K562 (cell line): Measurements from ENCODE around the gene ZNF622. TPM values are rescaled to one million over a fixed set of nuclear protein-coding genes. Genes with fewer than 3 reads are reported as not detected.

Source experiments
- FOS ChIP-seq: IDR thresholded peaks from 3 replicates; pipeline ENCODE4 v1.6.1; 2011; ENCODE audit not compliant: insufficient read length; ENCODE audit errors: extremely low read depth
- NR2C2 ChIP-seq, 2 experiments: fragments of 200-800 bp in 1 of 2; sonication (Bioruptor generic) in 1 of 2; sonication (generic) in 1 of 2; formaldehyde crosslinking in 1 of 2; IDR thresholded peaks; 2 replicates each; pipeline versions ENCODE4 v1.6.1 to v1.8.0; 2016 to 2022; ENCODE audit warnings: mild to moderate bottlenecking in 1 of 2, missing compliant biosample characterization in 1 of 2, missing genetic modification characterization in 1 of 2, missing genetic modification reagents in 1 of 2
- POLR2AphosphoS2 ChIP-seq: IDR thresholded peaks from 2 replicates; pipeline ENCODE4 v1.6.1; 2012; ENCODE audit warnings: low read length, improper control_type of control experiment
- RFX5 ChIP-seq: IDR thresholded peaks from 2 replicates; pipeline ENCODE4 v1.6.1; 2011; ENCODE audit warnings: low read depth, mild to moderate bottlenecking, improper control_type of control experiment, low read length
- TEAD1 ChIP-seq, 2 experiments: fragments of 450-650 bp in 1 of 2; sonication (generic) in 1 of 2; formaldehyde crosslinking; IDR thresholded peaks; 2 replicates each; pipeline versions ENCODE4 v1.4.0 to v1.8.0; 2020 to 2022; ENCODE audit warnings: mild to moderate bottlenecking in 2 of 2, missing genetic modification reagents in 1 of 2
- ZNF77 ChIP-seq: fragments of 250-450 bp; sonication (Bioruptor Pico); IDR thresholded peaks from 2 replicates; pipeline ENCODE4 v1.5.0; 2020
- polyA plus RNA-seq, 8 experiments: library from polyadenylated mRNA; depleted of rRNA in 4 of 8; stranded (reverse) in 5 of 8; unstranded in 3 of 8; fragments of >200 nt; fragmentation: Nextera tagmentation in 2 of 8; fragmentation: Illumina TruSeq in 1 of 8; extraction: Ambion mirVana in 2 of 8; extraction: Trizol in 1 of 8; gene quantifications; 2 replicates each; pipeline versions ENCODE4 v1.2.1 to v1.2.3, GENCODE V29; 2011 to 2014; ENCODE audit warnings: inconsistent platforms in 1 of 8, missing spikeins in 1 of 8
- total RNA-seq, 7 experiments: library from RNA; depleted of rRNA in 6 of 7; stranded (reverse); fragments of >200 nt in 6 of 7; fragmentation: Illumina TruSeq in 2 of 7; extraction: Trizol in 2 of 7; gene quantifications; 2 replicates each; pipeline versions ENCODE4 v1.2.1 to v1.2.3, GENCODE V29; 2011 to 2021; ENCODE audit warnings: low replicate concordance in 1 of 7
- TF ChIP-seq, protein P1 (sequence below), 2 experiments: fragments of 450-650 bp in 1 of 2; sonication (generic) in 1 of 2; formaldehyde crosslinking in 1 of 2; IDR thresholded peaks in 1 of 2; conservative IDR thresholded peaks in 1 of 2; 2 replicates each; pipeline versions ENCODE4 v1.6.1 to v1.8.1; 2016 to 2023; ENCODE audit warnings: mild to moderate bottlenecking in 2 of 2, moderate library complexity in 2 of 2, inconsistent platforms in 1 of 2, missing genetic modification reagents in 1 of 2
- TF ChIP-seq, protein P2 (sequence below), 2 experiments: fragments of 450-650 bp in 1 of 2; IDR thresholded peaks; 2 replicates each; pipeline ENCODE4 v1.6.1; 2011 to 2017; ENCODE audit warnings: low read depth in 2 of 2, antibody characterized with exemption in 1 of 2, borderline replicate concordance in 1 of 2, low read length in 1 of 2, mild to moderate bottlenecking in 1 of 2, mixed read lengths in 1 of 2; ENCODE audit not compliant: control insufficient read depth in 1 of 2

ZNF622 gene
- total and polyA plus RNA-seq, 9 of the 15 experiments (the other 6 are each of a cell fraction or from before 2014, with no cell fraction given): 9.6 to 51.5 (median 32.3) TPM

GRCh38 chr5:16464664-16465543, 696 bp downstream of the ZNF622 start (continued):
- TF ChIP-seq, protein P1, sequence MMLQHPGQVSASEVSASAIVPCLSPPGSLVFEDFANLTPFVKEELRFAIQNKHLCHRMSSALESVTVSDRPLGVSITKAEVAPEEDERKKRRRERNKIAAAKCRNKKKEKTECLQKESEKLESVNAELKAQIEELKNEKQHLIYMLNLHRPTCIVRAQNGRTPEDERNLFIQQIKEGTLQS (IDR thresholded peaks at IDR 0.05): no peak
- TF ChIP-seq, protein P1 (CRISPR knock-in tag; conservative IDR thresholded peaks at IDR 0.05): no peak
- TF ChIP-seq TEAD1 (CRISPR knock-in tag; IDR thresholded peaks at IDR 0.05) (0 out of 4 replicates have a peak, but pooled peaks of 1 of the 2 experiments have one; percentile 53), NR2C2 (CRISPR knock-in tag; IDR thresholded peaks at IDR 0.05) (peak; percentile 45; the same call in 1 of the 2 replicates), NR2C2 (tag; IDR thresholded peaks at IDR 0.05) (no peak), ZNF77 (CRISPR knock-in tag) (no peak), POLR2AphosphoS2 (no peak), FOS (no peak), RFX5 (no peak)
- TF ChIP-seq, protein P2, sequence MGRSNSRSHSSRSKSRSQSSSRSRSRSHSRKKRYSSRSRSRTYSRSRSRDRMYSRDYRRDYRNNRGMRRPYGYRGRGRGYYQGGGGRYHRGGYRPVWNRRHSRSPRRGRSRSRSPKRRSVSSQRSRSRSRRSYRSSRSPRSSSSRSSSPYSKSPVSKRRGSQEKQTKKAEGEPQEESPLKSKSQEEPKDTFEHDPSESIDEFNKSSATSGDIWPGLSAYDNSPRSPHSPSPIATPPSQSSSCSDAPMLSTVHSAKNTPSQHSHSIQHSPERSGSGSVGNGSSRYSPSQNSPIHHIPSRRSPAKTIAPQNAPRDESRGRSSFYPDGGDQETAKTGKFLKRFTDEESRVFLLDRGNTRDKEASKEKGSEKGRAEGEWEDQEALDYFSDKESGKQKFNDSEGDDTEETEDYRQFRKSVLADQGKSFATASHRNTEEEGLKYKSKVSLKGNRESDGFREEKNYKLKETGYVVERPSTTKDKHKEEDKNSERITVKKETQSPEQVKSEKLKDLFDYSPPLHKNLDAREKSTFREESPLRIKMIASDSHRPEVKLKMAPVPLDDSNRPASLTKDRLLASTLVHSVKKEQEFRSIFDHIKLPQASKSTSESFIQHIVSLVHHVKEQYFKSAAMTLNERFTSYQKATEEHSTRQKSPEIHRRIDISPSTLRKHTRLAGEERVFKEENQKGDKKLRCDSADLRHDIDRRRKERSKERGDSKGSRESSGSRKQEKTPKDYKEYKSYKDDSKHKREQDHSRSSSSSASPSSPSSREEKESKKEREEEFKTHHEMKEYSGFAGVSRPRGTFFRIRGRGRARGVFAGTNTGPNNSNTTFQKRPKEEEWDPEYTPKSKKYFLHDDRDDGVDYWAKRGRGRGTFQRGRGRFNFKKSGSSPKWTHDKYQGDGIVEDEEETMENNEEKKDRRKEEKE (IDR thresholded peaks at IDR 0.05; ENCODE audit: borderline replicate concordance in 1 of 2, control insufficient read depth in 1 of 2, low read depth in 2 of 2, low read length in 1 of 2): no peak
